Suprapubic skin (tissue), 4 donors: Measurements from ENCODE around the gene TLR10. TPM values are rescaled to one million over a fixed set of nuclear protein-coding genes. Genes with fewer than 3 reads are reported as not detected.
"Not testable (repeated sequence)": the region's sequence is repeated elsewhere in the genome, so short reads cannot be mapped to it uniquely, and the experiment has no call there.

Experiments used
- DNase-seq, 2 donors: peaks; one replicate each; pipeline ENCODE4 v3.0.0-alpha.2; 2019; ENCODE audit warnings: low spot score in 2 of 2
- H3K27ac ChIP-seq: fragments of 200-600 bp; sonication (generic); one replicate; pipeline ENCODE4 v1.5.1; 2019
- H3K27me3 ChIP-seq: fragments of 200-600 bp; sonication (generic); one replicate; pipeline ENCODE4 v1.5.1; 2019
- H3K36me3 ChIP-seq: fragments of 200-600 bp; sonication (generic); one replicate; pipeline ENCODE4 v1.5.1; 2019
- H3K4me1 ChIP-seq: fragments of 200-600 bp; sonication (generic); one replicate; pipeline ENCODE4 v1.5.1; 2019
- H3K4me3 ChIP-seq: fragments of 200-600 bp; sonication (generic); one replicate; pipeline ENCODE4 v1.5.1; 2019; ENCODE audit warnings: mild to moderate bottlenecking
- H3K9me3 ChIP-seq: fragments of 200-600 bp; sonication (generic); one replicate; pipeline ENCODE4 v1.5.1; 2019
- EP300 ChIP-seq: sonication (generic); formaldehyde crosslinking; IDR thresholded peaks from one replicate; pipeline ENCODE4 v1.6.1; 2017; ENCODE audit warnings: antibody characterized with exemption
- POLR2A ChIP-seq, 2 donors: fragments of 450-650 bp; IDR thresholded peaks; one replicate each; pipeline ENCODE4 v1.6.1; 2017; ENCODE audit warnings: antibody characterized with exemption in 2 of 2, mild to moderate bottlenecking in 2 of 2, moderate library complexity in 2 of 2
- POLR2AphosphoS5 ChIP-seq, 3 donors: sonication (generic); formaldehyde crosslinking; IDR thresholded peaks; one replicate each; pipeline ENCODE4 v1.6.1; 2017; ENCODE audit warnings: antibody characterized with exemption in 3 of 3
- WGBS: methylation state at CpG from one replicate; pipeline ENCODE4 v1.1.5; 2018; 5-methylcytosine and 5-hydroxymethylcytosine counted together
- total RNA-seq, 4 donors: library from RNA; depleted of rRNA; stranded (reverse); fragments of >200 nt; gene quantifications; one replicate each; pipeline ENCODE4 v1.1.0, GENCODE V29; 2016
- TF ChIP-seq, protein P1 (sequence below), 2 donors: fragments of 200-600 bp in 1 of 2; fragments of 450-650 bp in 1 of 2; sonication (generic) in 1 of 2; IDR thresholded peaks; one replicate each; pipeline ENCODE4 v1.5.1; 2016 to 2019; ENCODE audit warnings: antibody characterized with exemption in 2 of 2, mild to moderate bottlenecking in 1 of 2, moderate library complexity in 1 of 2

Gene TLR10
- total RNA-seq, 4 donors from 2014 or later = 0.16 to 0.17 TPM; not detected in 2

DNA sequence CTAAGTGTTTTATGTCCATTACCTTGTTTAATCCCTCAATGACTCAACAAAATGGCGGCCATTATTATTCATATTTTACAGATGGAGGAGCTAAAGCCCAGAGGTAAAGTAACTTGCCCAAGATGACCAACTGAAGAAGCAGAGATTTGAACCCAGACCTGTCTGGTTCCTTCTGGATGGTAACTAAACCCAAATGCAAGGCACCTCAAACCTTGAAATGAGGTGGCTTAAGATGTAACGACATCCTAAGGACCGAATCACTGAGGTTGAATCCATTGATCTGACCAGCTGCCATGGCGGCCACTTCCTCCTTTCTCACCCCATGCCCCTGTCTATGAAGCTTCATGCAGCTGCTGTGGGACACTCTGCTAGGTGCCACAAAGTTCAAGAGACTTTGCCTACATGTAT, 932 bp downstream of the TLR10 start:
- 94% methylated on average over 4 of the region's 4 CpGs for whole genome bisulfite sequencing
- Histone ChIP-seq H3K27me3 (no peaks in the 10 kb centered on the region), H3K27ac (no peak overlapping the region), H3K4me1 (peaks cover 3% of the 10 kb centered on the region), H3K4me3 (no peak overlapping the region), H3K36me3 (no peaks in the 10 kb centered on the region), H3K9me3 (no peaks in the 10 kb centered on the region)
- no peak for DNase-seq
- TF ChIP-seq, protein P1, sequence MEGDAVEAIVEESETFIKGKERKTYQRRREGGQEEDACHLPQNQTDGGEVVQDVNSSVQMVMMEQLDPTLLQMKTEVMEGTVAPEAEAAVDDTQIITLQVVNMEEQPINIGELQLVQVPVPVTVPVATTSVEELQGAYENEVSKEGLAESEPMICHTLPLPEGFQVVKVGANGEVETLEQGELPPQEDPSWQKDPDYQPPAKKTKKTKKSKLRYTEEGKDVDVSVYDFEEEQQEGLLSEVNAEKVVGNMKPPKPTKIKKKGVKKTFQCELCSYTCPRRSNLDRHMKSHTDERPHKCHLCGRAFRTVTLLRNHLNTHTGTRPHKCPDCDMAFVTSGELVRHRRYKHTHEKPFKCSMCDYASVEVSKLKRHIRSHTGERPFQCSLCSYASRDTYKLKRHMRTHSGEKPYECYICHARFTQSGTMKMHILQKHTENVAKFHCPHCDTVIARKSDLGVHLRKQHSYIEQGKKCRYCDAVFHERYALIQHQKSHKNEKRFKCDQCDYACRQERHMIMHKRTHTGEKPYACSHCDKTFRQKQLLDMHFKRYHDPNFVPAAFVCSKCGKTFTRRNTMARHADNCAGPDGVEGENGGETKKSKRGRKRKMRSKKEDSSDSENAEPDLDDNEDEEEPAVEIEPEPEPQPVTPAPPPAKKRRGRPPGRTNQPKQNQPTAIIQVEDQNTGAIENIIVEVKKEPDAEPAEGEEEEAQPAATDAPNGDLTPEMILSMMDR (IDR thresholded peaks at IDR 0.05) = no peak
- TF ChIP-seq POLR2AphosphoS5 (IDR thresholded peaks at IDR 0.05) = no peak
- TF ChIP-seq EP300 = no peak

- no peak for TF ChIP-seq POLR2AphosphoS5 (IDR thresholded peaks at IDR 0.05)
- TF ChIP-seq, protein P1 (IDR thresholded peaks at IDR 0.05) = no peak
- TF ChIP-seq EP300 = no peak
- TF ChIP-seq POLR2A (IDR thresholded peaks at IDR 0.05) = no peak
- Histone ChIP-seq H3K4me1 (peaks cover 3% of the 10 kb centered on the region), H3K36me3 (no peaks in the 10 kb centered on the region), H3K9me3 (no peaks in the 10 kb centered on the region), H3K27me3 (no peaks in the 10 kb centered on the region), H3K4me3 (no peak overlapping the region), H3K27ac (no peak overlapping the region)
- WGBS = 97% methylated on average over 4 of the region's 4 CpGs
- DNase-seq = no peak
Observed at GRCh38 chr4:38780833-38781484, 1.8 kb downstream of the TLR10 start.

DNA sequence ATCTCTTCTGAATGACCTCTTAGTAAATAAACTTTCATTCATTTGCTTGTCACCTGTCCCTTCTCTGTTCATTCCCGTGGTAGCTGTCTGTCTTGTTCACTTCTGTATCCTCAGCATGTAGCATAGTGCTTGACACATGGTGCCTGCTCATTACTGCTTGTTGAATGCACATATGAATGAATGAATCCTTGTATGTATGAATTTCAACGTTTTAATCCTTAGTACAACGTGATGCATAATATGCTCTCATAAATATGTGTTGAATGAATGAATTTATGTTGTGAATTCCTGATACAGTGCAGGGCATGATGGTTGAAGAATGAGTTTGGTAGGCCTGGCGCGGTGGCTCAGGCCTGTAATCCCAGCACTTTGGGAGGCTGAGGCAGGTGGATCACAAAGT, 3.0 kb downstream of the TLR10 start:
- H3K36me3 ChIP-seq = no peaks in the 10 kb centered on the region
- H3K4me1 ChIP-seq = peaks cover 6% of the 10 kb centered on the region
- no peaks in the 10 kb centered on the region for H3K9me3 ChIP-seq
- TF ChIP-seq POLR2A (IDR thresholded peaks at IDR 0.05) (no peak), POLR2AphosphoS5 (IDR thresholded peaks at IDR 0.05) (no peak), EP300 (no peak)
- TF ChIP-seq, protein P1 (IDR thresholded peaks at IDR 0.05) = no peak
- WGBS = 88% methylated on average over 5 of the region's 5 CpGs
- no peaks in the 10 kb centered on the region for H3K27me3 ChIP-seq
- H3K4me3 ChIP-seq = no peak overlapping the region
- H3K27ac ChIP-seq = no peak overlapping the region
- no peak for DNase-seq

DNA sequence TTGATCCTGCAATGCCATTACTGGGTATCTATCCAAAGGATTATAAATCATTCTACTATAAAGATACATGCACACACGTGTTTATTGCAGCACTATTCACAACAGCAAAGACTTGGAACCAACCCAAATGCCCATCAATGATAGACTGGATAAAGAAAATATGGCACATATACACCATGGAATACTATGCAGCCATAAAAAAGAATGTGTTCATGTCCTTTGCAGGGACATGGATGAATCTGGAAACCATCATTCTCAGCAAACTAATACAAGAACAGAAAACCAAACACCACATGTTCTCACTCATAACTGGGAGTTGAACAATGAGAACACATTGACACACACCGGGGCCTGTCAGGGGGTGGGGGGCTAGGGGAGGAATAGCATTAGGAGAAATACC, 4.9 kb downstream of the TLR10 start:
- H3K27me3 ChIP-seq, H3K36me3 ChIP-seq, H3K4me3 ChIP-seq, H3K9me3 ChIP-seq, H3K27ac ChIP-seq, DNase-seq: not testable (repeated sequence)
- H3K4me1 ChIP-seq = peaks cover 11% of the 10 kb centered on the region
- WGBS = 63% methylated on average over 2 of the region's 2 CpGs

DNA sequence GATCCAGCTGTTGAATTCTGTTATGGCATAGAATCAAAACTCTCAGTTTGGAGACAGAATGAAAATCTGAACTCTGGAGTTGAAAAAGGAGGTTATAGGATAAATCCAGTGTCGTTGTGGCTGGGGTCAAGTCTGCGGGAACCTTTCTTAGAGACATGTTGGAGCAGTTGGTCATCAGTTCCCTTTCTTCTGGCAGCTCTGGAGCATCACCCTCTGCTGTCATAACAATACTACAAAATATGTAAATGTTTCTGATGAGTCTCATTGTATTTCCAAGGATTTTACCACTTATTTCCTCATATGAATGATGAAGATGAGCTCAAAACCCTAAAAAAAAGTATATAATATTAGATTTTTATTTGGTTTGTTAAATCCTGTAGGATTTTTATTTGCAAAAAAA, 7.5 kb downstream of the TLR10 start:
- Histone ChIP-seq H3K36me3 (no peaks in the 10 kb centered on the region), H3K4me1 (peaks cover 8% of the 10 kb centered on the region), H3K4me3 (no peak overlapping the region), H3K27me3 (no peaks in the 10 kb centered on the region), H3K27ac (no peak overlapping the region), H3K9me3 (no peaks in the 10 kb centered on the region)
- no peak for DNase-seq
- TF ChIP-seq, protein P1 (IDR thresholded peaks at IDR 0.05) = no peak
- TF ChIP-seq POLR2A (IDR thresholded peaks at IDR 0.05) (no peak), POLR2AphosphoS5 (IDR thresholded peaks at IDR 0.05) (no peak), EP300 (no peak)
- WGBS = 87% methylated on average over 2 of the region's 2 CpGs
